Measurements from ENCODE around the gene BHLHE41.

Gene BHLHE41

DNA sequence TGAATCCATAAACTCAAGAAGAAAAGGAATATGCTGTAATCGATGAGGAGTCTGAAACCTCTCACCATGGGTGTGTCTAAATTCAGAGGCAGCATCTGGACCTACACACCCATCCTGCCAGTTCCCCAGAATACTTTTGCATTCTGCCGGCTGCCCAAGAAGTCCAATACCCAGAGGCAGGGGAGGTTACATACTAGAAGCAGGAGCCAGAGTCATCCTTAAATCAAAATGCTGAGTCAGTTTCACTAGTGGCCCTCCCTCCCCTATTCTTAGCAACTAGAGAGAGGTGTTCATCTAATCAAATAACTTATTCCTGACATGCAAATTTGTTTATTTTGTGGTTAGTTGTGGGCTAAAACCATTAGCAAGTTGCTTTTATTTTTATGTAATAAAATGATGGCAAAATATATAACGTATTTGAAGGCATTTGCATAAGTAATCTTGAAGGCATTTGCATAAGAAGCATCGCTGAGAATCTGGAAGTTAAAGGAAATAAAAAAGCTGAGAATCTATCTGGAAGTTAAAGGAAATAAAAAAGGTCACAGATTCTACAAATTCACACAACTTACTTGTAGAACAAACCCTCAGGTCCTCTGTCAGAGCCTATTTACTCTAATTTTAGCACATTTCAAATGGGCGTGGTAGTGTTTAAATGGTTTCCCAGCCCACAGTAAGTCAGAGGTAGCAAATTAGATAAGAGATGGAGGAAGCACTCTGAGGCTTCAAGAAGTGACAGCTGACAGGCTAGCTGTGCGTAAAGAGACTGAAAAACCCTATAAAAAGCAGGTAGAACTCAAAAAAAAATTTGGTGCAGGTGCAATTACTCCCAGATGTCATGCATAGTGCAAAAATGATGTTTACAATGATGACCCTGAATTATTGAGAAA, 7.8 kb downstream of the BHLHE41 start:
- Histone ChIP-seq H3K4me3 (ENCODE audit: low read depth in 1 of 5, low read length in 5 of 5) (no peak overlapping the region), H3K9ac (ENCODE audit: low read length in 5 of 5) (no peak overlapping the region), H3K27ac (ENCODE audit: low read depth, low read length) (peak overlapping the region; percentile 94), H3K4me1 (ENCODE audit: control insufficient read depth in 5 of 5, insufficient read depth in 5 of 5, low read length in 5 of 5) (peaks cover 3 to 82% (median 58%) of the 10 kb centered on the region in 5 donors), H3K36me3 (ENCODE audit: control insufficient read depth in 5 of 5, insufficient read depth in 5 of 5, low read length in 5 of 5) (no peaks in the 10 kb centered on the region), H3K27me3 (ENCODE audit: control insufficient read depth in 5 of 5, insufficient read depth in 4 of 5, low read length in 5 of 5) (peaks cover 0 to 2% (median 0%) of the 10 kb centered on the region in 5 donors), H3K9me3 (ENCODE audit: control insufficient read depth in 5 of 5, low read length in 5 of 5) (no peaks in the 10 kb centered on the region)

DNA sequence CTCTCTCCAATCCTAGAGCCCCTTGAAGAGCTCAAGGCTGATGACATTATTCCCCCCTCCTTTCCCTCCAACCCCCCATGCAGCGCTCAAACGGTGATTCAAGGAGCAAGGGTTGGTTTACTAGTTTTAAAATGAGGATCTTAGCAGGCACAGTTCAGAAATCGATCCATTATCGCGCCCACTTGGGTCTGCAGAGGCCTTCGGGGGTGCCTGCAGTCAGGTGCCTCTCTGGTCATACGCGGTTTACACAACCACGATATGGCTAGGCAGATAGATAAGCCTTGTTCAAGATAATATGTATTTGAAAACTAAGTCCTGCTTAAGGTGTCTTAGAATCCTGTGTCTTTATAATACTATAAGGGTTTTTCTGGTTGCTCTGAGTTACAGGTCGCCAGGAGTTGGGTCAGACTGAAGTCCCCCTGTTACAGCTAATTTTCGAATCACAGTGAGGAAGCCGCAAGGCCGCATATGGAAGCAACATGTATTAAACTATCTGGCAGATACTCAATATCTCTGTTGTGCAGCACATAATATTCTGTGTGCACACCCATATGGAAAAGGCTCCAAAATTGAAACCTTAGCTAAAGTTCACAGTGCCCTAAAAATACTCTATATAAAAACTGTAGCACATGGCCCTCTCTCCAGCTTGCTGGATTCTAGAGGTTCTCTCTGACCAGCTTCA, 10.0 kb downstream of the BHLHE41 start:
- Histone ChIP-seq H3K27ac (ENCODE audit: low read depth, low read length) (peak overlapping the region; percentile 94), H3K9me3 (ENCODE audit: control insufficient read depth in 5 of 5, low read length in 5 of 5) (no peaks in the 10 kb centered on the region), H3K4me3 (ENCODE audit: low read depth in 1 of 5, low read length in 5 of 5) (peak overlapping the region; percentile 10 to 62 (median 58)), H3K9ac (ENCODE audit: low read length in 5 of 5) (peak overlapping the region; percentile 44 to 81 (median 74)), H3K4me1 (ENCODE audit: control insufficient read depth in 5 of 5, insufficient read depth in 5 of 5, low read length in 5 of 5) (peaks cover 8 to 68% (median 53%) of the 10 kb centered on the region in 5 donors), H3K27me3 (ENCODE audit: control insufficient read depth in 5 of 5, insufficient read depth in 4 of 5, low read length in 5 of 5) (peaks cover 0 to 2% (median 0%) of the 10 kb centered on the region in 5 donors), H3K36me3 (ENCODE audit: control insufficient read depth in 5 of 5, insufficient read depth in 5 of 5, low read length in 5 of 5) (no peaks in the 10 kb centered on the region)

DNA sequence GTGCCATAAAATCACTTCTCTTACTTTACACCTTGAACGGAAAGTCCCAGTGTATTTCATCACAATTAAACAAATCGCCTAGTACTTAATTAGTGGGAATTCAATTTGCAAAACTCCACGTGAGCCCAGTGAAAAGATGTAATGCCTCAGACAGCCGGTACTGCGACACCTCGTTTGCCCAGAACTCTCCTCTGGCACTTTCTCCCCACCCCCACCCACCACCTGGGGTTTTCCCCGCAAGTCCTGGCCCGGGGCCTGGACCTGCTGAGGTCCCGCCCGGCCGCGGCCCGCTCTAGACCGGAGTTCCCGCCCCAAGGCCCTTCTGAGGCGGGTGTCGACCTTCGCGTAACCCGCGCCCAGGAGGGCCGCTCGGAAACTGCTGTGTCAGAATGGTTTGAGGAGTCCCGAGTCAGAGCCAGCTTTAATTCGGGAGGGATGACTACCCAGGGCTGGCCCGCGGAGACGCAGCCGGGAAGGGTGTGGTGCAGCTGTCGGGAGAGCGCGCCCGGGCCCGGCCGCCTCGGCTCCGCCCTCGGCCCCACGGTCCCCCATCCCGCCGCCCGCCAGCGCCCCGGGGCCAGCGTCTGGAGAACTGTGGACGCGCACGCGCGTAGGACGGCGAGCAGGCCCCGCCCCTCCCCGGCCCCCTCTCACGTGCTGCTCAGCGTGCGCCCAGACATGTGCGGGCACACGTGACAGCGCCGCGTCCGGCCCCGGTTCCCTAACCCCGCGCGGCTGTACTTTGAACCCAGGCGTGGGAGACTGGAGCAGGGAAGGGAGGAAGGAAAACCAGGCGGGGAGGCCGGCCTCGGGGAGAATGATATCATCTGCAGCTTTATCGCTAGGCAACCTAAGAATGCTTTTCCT, 10.8 kb downstream of the BHLHE41 start:
- Histone ChIP-seq H3K9me3 (ENCODE audit: control insufficient read depth in 5 of 5, low read length in 5 of 5) (no peaks in the 10 kb centered on the region), H3K27ac (ENCODE audit: low read depth, low read length) (peak overlapping the region; percentile 94), H3K4me3 (ENCODE audit: low read depth in 1 of 5, low read length in 5 of 5) (peak overlapping the region; percentile 51 to 62 (median 58)), H3K9ac (ENCODE audit: low read length in 5 of 5) (peak overlapping the region; percentile 59 to 81 (median 75)), H3K27me3 (ENCODE audit: control insufficient read depth in 5 of 5, insufficient read depth in 4 of 5, low read length in 5 of 5) (peaks cover 0 to 2% (median 0%) of the 10 kb centered on the region in 5 donors), H3K4me1 (ENCODE audit: control insufficient read depth in 5 of 5, insufficient read depth in 5 of 5, low read length in 5 of 5) (peaks cover 8 to 63% (median 53%) of the 10 kb centered on the region in 5 donors), H3K36me3 (ENCODE audit: control insufficient read depth in 5 of 5, insufficient read depth in 5 of 5, low read length in 5 of 5) (no peaks in the 10 kb centered on the region)

DNA sequence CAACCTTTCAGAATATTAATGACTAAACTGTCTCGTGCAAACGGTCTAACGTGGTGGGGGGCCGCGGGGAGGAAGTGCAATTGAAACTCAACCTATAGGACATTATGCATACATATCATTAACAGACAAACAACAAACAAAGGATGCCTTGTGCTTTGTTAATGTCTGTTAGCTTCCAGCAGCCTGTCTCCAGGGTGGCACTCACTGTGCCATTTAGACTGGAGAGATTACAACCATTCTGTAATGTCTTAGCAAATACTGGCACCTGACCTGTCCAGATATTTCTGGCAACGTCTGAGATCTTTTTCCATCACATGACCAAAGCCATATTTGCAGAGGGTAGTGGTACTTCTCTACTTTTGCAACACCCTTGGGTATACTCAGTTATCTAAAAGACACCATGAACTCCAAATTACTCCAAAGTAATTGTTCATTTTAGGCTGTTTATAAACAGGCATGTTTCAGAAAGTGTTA, 11.6 kb downstream of the BHLHE41 start:
- H3K27ac ChIP-seq (ENCODE audit: low read depth, low read length): peak overlapping the region; percentile 94
- peaks cover 0 to 2% (median 0%) of the 10 kb centered on the region in 5 donors for H3K27me3 ChIP-seq (ENCODE audit: control insufficient read depth in 5 of 5, insufficient read depth in 4 of 5, low read length in 5 of 5)
- no peaks in the 10 kb centered on the region for H3K9me3 ChIP-seq (ENCODE audit: control insufficient read depth in 5 of 5, low read length in 5 of 5)
- no peaks in the 10 kb centered on the region for H3K36me3 ChIP-seq (ENCODE audit: control insufficient read depth in 5 of 5, insufficient read depth in 5 of 5, low read length in 5 of 5)
- H3K9ac ChIP-seq (ENCODE audit: low read length in 5 of 5): peak overlapping the region in 3 of 5 donors; percentile 52 to 77 (median 68)
- H3K4me1 ChIP-seq (ENCODE audit: control insufficient read depth in 5 of 5, insufficient read depth in 5 of 5, low read length in 5 of 5): peaks cover 8 to 61% (median 55%) of the 10 kb centered on the region in 5 donors
- H3K4me3 ChIP-seq (ENCODE audit: low read depth in 1 of 5, low read length in 5 of 5): peak overlapping the region in 3 of 5 donors; percentile 51 to 62 (median 52)

DNA sequence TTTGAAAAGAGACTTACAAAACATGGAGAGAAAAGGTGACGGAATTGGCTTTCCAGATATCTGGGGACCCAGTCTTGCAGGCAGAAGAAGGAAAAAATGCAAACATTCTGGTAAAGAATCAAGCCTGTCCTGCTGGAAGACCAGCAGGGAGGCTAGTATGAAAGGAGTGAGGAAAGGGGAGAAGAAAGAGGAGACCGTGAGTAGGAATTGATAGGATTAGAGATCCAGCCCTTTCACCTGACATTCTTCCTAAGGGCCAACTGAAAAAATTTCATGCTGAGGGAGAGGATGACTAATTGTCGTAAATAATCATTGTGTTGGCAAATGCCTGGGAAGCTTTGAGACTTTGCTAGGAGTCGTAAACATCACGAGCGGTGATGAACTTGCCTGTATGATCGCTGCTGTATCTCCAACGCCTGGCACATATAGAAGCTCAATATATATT, 12.1 kb downstream of the BHLHE41 start:
- H3K9ac ChIP-seq (ENCODE audit: low read length in 5 of 5): peak overlapping the region in 1 of 5 donors; percentile 77
- H3K9me3 ChIP-seq (ENCODE audit: control insufficient read depth in 5 of 5, low read length in 5 of 5): no peaks in the 10 kb centered on the region
- H3K4me1 ChIP-seq (ENCODE audit: control insufficient read depth in 5 of 5, insufficient read depth in 5 of 5, low read length in 5 of 5): peaks cover 8 to 56% (median 51%) of the 10 kb centered on the region in 5 donors
- peak overlapping the region; percentile 94 for H3K27ac ChIP-seq (ENCODE audit: low read depth, low read length)
- peaks cover 0 to 2% (median 0%) of the 10 kb centered on the region in 5 donors for H3K27me3 ChIP-seq (ENCODE audit: control insufficient read depth in 5 of 5, insufficient read depth in 4 of 5, low read length in 5 of 5)
- no peak overlapping the region for H3K4me3 ChIP-seq (ENCODE audit: low read depth in 1 of 5, low read length in 5 of 5)
- no peaks in the 10 kb centered on the region for H3K36me3 ChIP-seq (ENCODE audit: control insufficient read depth in 5 of 5, insufficient read depth in 5 of 5, low read length in 5 of 5)

DNA sequence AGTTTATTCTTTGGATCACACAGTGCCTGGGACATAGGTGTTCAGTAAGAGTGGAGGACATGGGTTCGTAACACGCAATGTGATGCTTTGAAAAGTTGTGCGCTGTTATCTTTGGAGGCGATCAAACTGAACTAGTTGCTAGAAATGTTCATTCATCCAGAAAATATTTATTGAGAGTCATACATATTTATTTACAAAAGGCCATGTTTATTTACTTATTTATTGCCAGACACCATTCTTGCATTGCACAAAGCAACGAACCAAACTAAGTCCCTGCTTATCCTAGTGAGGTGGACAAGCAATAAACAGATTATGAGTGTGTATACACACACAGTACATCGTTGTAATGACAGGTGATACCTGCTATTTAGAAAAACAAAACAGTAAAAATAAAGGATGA, 12.6 kb downstream of the BHLHE41 start:
- no peak overlapping the region for H3K4me3 ChIP-seq (ENCODE audit: low read depth in 1 of 5, low read length in 5 of 5)
- H3K9me3 ChIP-seq (ENCODE audit: control insufficient read depth in 5 of 5, low read length in 5 of 5): no peaks in the 10 kb centered on the region
- H3K4me1 ChIP-seq (ENCODE audit: control insufficient read depth in 5 of 5, insufficient read depth in 5 of 5, low read length in 5 of 5): peaks cover 8 to 53% (median 51%) of the 10 kb centered on the region in 5 donors
- H3K9ac ChIP-seq (ENCODE audit: low read length in 5 of 5): no peak overlapping the region
- H3K27ac ChIP-seq (ENCODE audit: low read depth, low read length): peak overlapping the region; percentile 94
- H3K36me3 ChIP-seq (ENCODE audit: control insufficient read depth in 5 of 5, insufficient read depth in 5 of 5, low read length in 5 of 5): no peaks in the 10 kb centered on the region
- H3K27me3 ChIP-seq (ENCODE audit: control insufficient read depth in 5 of 5, insufficient read depth in 4 of 5, low read length in 5 of 5): peaks cover 0 to 2% (median 0%) of the 10 kb centered on the region in 5 donors

DNA sequence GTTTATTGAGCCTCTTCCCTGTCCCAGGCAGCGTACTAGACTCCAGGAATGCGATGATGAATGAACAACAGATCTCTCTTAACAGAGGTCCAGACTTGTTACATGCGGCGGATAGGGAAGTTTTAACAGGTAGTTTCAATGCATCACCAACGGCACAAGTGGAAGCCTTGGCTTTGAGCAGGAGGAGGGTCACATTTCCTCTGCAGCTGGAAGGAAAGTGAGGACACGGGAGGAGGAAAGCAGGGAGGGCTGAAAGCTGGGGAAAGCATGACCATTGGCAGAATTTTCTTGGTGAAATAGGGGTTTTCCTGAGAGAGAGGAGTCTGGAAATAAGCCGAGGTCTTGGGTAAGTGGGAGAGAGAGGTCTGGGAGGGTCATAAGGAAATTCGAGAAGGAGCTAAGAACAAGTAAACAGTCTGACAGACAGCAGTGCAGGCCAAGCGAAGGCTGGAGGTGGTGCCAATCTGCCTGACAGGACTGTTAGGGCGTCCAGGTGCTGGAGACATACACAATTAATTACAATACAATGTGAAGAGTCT, 15.4 kb downstream of the BHLHE41 start:
- Histone ChIP-seq H3K27me3 (ENCODE audit: control insufficient read depth in 5 of 5, insufficient read depth in 4 of 5, low read length in 5 of 5) (peaks cover 0 to 1% (median 0%) of the 10 kb centered on the region in 5 donors), H3K27ac (ENCODE audit: low read depth, low read length) (peak overlapping the region; percentile 97), H3K9me3 (ENCODE audit: control insufficient read depth in 5 of 5, low read length in 5 of 5) (no peaks in the 10 kb centered on the region), H3K36me3 (ENCODE audit: control insufficient read depth in 5 of 5, insufficient read depth in 5 of 5, low read length in 5 of 5) (no peaks in the 10 kb centered on the region), H3K4me1 (ENCODE audit: control insufficient read depth in 5 of 5, insufficient read depth in 5 of 5, low read length in 5 of 5) (peaks cover 6 to 38% (median 30%) of the 10 kb centered on the region in 5 donors), H3K9ac (ENCODE audit: low read length in 5 of 5) (peak overlapping the region in 4 of 5 donors; percentile 16 to 78 (median 51)), H3K4me3 (ENCODE audit: low read depth in 1 of 5, low read length in 5 of 5) (no peak overlapping the region)

DNA sequence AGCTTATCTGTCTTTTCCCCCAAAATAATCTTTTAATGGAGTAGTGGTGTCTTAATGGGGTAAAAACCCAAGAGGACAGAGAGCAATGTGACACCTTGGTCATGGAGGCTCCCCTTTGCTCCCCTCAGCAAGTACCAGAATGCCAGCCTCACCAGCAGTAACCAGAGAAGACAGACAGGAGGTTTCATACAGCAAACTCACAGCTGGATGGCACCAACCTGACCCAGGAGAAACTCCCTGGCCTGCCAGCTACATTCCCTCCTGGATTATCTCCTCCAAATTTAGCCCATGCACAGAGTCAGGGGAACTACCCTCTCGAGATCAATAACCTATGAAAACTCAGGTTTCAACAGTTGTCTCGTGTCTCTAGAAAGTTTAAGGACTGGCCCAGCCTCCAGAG, 15.9 kb downstream of the BHLHE41 start:
- H3K27me3 ChIP-seq (ENCODE audit: control insufficient read depth in 5 of 5, insufficient read depth in 4 of 5, low read length in 5 of 5): no peaks in the 10 kb centered on the region
- H3K27ac ChIP-seq (ENCODE audit: low read depth, low read length): peak overlapping the region; percentile 97
- H3K9ac ChIP-seq (ENCODE audit: low read length in 5 of 5): peak overlapping the region in 3 of 5 donors; percentile 27 to 62 (median 32)
- no peaks in the 10 kb centered on the region for H3K36me3 ChIP-seq (ENCODE audit: control insufficient read depth in 5 of 5, insufficient read depth in 5 of 5, low read length in 5 of 5)
- no peak overlapping the region for H3K4me3 ChIP-seq (ENCODE audit: low read depth in 1 of 5, low read length in 5 of 5)
- no peaks in the 10 kb centered on the region for H3K9me3 ChIP-seq (ENCODE audit: control insufficient read depth in 5 of 5, low read length in 5 of 5)
- peaks cover 5 to 38% (median 29%) of the 10 kb centered on the region in 5 donors for H3K4me1 ChIP-seq (ENCODE audit: control insufficient read depth in 5 of 5, insufficient read depth in 5 of 5, low read length in 5 of 5)

DNA sequence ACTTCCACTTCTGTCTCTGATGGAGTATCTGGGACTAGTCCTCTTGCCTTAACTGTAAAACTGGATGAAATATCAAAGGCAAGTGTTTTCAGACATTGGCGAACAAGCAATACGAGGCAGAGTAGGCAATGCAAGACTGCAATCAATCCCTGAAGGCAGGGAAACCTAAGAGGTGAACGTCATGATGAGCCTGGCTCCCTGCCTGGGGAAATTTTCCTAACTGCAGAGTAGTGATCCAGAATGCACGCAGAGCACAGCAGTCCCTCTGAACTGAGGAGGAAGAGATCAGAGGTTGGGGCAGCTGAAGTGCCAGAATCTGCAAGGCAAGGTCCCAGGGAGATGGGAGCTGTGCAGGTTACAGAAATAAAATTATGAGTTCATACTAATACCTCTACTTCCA, 18.5 kb downstream of the BHLHE41 start:
- Histone ChIP-seq H3K4me3 (ENCODE audit: low read depth in 1 of 5, low read length in 5 of 5) (no peak overlapping the region), H3K9me3 (ENCODE audit: control insufficient read depth in 5 of 5, low read length in 5 of 5) (no peaks in the 10 kb centered on the region), H3K9ac (ENCODE audit: low read length in 5 of 5) (no peak overlapping the region), H3K4me1 (ENCODE audit: control insufficient read depth in 5 of 5, insufficient read depth in 5 of 5, low read length in 5 of 5) (peaks cover 5 to 25% (median 15%) of the 10 kb centered on the region in 5 donors), H3K27ac (ENCODE audit: low read depth, low read length) (peak overlapping the region; percentile 4), H3K27me3 (ENCODE audit: control insufficient read depth in 5 of 5, insufficient read depth in 4 of 5, low read length in 5 of 5) (peaks cover 0 to 2% (median 0%) of the 10 kb centered on the region in 5 donors), H3K36me3 (ENCODE audit: control insufficient read depth in 5 of 5, insufficient read depth in 5 of 5, low read length in 5 of 5) (no peaks in the 10 kb centered on the region)
